Stimulated activated CD4-positive, alpha-beta T cell treated with anti-CD3 and anti-CD28 coated beads, Interleukin-2, amount 100 ng/mL, for 48 hours (primary cell): ENCODE measurements around the gene LRP4.

Experiments
- DNase-seq, 2 donors: peaks; one replicate each; pipeline ENCODE4 v3.0.0-alpha.2; 2020

The LRP4 gene

GRCh38 chr11:46894506-46894905 lies 23.8 kb downstream of the LRP4 start:
- no peak for DNase-seq

DNA sequence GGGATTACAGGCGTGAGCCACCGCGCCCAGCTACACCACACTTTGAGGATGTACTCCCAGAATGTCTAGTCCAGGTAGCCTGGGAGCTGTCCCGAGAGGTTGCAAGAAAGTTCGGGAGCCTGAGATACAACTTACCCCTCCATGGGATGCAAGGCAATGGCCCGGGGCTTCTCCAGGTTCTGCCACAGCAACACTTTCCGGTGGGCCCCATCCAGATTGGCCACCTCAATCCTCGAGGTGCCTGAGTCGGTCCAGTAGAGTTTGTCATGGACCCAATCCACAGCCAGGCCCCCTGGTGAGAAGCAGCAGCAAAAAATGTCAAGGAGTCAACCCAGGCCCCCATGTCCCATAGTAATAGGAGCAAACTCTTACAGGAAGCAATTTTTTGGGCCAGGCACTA lies 25.5 kb downstream of the LRP4 start:
- no peak for DNase-seq

DNA sequence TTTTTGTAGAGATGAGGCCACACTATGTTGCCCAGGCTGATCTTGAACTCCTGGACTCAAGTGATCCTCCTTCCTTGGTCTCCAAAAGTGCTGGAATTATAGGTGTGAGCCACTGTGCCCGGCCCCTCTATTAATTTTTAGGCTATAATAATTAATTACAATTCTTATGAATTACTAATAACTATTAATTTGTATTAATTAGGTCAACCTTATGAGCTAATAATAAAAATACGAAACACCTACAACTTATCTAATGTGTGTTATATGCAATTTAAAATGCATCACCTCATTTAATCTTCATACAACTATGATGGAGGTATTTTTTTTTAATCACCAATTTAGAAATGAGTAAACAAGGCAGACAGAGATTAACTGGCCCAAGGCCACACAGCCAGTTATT lies 26.2 kb downstream of the LRP4 start:
- no peak for DNase-seq

- no peak for DNase-seq
Observed at GRCh38 chr11:46890665-46891064, 27.7 kb downstream of the LRP4 start.

DNA sequence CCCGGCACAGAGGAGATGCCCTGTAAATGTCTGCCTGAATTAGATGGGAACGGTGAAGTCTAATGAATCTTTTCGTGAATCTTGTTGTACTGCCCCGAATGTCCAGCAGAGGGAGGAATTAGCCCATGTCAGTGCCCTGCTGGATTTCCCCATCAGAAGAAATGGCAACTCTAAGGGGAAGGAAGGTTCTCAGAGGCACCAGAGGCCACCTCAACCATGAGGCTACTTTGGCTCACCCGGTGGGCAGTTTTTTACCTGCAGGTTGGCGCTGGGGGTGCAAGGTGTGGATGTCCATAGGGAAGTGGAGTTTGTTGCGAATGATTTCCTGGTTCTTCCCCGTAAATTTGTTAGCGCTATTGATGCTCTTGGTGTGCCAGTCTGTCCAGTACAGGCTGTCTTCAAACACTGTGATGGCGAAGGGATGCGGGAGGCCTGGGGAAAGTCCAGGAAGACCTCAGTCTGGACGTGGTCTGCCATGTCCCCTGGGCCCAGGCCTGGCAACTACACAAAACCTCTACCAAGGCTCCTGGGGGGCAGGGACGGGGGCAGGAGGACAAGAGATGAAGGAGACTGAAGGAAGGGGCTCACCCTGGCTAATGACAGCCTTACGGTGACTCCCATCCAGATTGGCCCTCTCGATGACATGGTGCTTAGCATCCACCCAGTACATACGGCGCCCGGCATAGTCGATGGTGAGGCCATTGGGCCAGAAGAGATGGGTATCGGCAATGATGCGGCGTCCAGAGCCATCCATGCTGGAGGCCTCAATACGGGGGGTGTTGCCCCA lies 28.5 kb downstream of the LRP4 start:
- DNase-seq, result peak; percentile 76 to 81

DNA sequence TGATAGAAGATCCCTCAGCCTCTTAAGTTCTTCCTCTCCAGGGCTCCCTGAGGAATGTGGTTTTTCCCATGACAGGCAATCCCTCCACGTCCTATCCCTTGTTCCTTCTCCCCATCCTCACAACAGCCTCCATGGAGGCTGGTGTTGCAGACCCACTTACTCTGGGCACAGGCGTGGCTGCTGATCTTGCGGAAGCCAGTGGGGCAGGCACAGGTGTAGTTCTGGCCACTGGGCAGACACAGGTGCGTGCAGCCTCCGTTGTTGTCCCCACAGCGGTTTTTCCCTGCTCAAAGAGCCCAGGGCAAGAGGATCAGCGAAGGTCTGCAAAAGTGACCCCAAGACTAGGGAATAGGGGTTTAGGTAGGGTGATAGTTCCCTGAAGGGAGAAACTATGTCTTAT lies 29.1 kb downstream of the LRP4 start:
- DNase-seq, result no peak

DNA sequence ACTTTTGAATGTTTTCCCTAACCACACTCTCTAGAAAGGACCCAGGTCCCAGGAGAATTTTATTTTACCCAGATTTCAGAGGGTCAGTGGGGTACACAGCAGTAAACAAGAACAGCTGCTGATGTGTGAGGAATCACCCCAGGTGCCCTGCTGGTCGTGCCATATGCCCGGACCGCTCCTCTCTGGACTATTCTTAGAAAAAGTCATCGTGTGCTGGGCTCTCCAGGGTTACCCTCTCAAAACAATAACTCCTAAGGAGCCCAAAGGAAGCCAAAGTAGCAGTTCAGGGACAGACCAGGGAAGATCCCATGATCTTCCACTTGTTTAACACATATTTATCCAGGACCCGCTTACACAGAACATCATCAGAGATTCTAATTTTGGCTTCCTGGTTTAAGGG lies 29.7 kb downstream of the LRP4 start:
- no peak for DNase-seq

- DNase-seq, result no peak
Observed at GRCh38 chr11:46886211-46886610, 32.1 kb downstream of the LRP4 start.

GRCh38 chr11:46879056-46879585 lies 39.2 kb downstream of the LRP4 start:
- no peak for DNase-seq

- no peak for DNase-seq
Observed at GRCh38 chr11:46877580-46877979, 40.8 kb downstream of the LRP4 start.

GRCh38 chr11:46876471-46876870 lies 41.9 kb downstream of the LRP4 start:
- no peak for DNase-seq

DNA sequence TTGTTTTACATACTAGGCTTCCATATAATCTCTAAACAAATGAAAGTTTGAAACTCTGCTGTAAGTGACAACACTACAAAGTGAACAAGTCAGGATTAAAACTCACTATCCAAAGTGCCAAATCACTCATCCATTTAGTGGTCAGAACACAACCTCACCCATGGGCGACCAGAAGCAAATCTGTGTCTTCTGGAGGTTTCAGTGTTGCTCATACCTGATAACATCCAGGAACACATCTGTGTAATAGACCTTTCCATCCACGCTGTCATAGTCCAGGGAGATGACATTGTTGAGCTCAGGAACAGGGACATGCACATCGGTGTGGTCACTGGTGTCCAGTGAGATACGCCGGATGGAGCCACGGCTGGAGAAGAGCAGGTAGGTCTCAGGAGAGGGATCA lies 43.8 kb downstream of the LRP4 start:
- no peak for DNase-seq

DNA sequence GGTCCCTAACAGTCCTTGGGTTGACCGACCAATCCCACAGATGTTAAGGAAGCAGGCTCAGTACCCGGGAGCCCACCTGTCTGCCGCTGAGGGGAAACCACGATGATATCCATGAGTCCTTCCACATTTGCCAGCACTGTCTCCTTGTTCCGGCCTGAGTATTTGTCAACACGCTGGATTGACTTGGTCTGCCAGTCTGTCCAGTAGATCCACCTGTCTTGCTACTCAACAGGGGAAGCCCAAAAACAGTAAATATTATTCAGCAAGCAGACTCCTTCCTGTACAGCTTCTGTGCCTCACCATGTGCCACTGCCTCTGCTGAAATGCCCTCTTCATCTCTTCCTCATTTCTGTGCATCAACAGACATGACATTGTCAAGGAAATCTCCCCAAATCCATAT lies 49.4 kb downstream of the LRP4 start:
- DNase-seq, result no peak

DNA sequence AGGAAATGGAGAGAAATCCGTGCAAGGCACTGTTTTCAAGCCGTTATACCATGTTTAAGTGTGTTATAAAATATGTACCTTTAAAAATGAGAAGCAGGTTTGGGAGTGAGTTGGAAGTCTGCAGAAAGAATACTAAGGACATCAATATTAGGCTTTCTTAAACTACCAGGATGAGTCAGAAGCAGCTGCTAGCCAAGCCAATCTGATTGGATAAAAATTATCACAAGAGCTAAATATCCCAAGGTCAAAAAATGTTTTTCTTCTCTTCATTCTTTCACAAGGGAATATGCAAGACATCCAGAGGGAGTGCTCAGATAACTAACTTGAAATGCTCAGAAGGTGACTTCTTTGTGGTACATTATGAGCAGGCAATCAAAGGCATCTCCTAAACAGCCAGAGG lies 53.0 kb downstream of the LRP4 start:
- no peak for DNase-seq

DNA sequence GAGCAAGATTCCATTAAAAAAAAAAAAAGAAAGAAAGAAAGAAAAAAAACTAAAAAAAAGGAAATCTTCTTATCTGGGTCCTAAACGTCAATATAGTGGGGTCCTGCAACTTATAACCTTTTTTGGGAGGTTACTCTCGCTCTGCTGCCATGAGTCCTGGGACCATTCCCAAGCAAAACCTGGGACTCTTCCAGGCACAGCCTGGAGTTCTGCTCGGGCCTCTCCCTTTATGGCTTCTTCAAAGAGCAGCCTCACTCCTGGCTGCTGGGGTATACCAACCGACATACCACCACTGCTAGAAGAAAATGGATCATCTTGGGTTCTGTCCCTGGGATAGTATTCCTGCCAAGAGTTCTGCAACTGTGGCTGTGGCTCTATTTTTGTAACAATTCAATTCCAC lies 58.1 kb downstream of the LRP4 start:
- no peak for DNase-seq

- no peak for DNase-seq
Observed at GRCh38 chr11:46858920-46859546, 59.3 kb downstream of the LRP4 start.

DNA sequence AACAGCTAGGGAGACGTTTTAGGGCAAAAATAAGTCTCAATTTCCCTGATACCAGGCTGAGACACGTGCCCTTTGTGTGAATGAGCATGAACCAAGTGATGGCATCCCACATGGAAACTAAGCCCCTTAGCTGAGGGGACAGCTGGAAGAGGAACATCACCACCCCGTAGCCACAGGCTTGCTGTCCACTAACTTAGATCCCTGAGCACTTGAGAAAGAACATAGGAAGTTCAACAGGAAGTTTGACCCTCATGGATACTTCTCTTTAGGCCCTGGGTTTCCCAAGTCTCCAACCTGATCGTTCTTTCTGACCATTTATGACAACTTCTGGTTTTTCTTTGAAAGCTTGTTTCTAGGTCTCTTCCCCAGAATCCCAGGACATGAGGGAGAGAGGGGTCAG lies 60.7 kb downstream of the LRP4 start:
- DNase-seq, result no peak

DNA sequence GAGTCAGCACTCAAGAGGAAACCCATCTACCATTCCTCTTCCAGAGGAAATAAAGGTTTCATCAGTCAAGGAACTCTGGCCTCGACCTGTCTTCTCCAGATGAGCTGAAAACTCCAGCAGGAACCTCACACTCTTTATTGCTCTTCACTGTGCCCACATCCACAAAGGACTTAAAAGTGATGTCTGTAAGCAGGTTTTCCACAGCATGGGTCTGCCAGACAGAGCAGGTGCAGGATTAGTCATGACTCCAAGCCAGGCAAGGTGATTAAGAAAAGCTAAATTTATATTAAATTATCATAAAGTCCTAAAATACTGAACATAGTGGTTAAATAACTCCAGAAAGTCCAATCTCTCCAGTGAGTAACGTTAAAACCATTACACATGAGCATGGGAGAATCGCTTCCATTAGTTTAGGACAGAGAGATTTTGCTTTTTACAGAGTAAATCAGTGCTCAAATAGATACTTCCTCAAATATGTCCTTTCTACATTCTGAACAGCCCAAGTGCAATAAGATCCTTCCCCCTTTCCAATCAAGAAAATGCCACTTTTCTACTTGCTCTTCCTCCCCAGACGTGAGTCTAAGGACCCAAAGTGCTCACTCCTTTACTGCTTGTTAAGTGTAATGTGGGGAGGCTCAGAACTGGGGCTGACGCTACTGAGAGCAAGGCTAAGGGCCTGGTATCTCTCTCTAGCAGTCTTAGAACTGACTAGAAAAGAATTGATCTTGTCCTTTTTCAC lies 61.6 kb downstream of the LRP4 start:
- no peak for DNase-seq

GRCh38 chr11:46855863-46856262 lies 62.5 kb downstream of the LRP4 start:
- DNase-seq, result no peak

GRCh38 chr11:46855167-46855566 lies 63.2 kb downstream of the LRP4 start:
- DNase-seq, result no peak

- DNase-seq, result no peak
Observed at GRCh38 chr11:46850829-46851380, 67.4 kb downstream of the LRP4 start.

GRCh38 chr11:46849631-46850030 lies 68.7 kb downstream of the LRP4 start:
- no peak for DNase-seq

DNA sequence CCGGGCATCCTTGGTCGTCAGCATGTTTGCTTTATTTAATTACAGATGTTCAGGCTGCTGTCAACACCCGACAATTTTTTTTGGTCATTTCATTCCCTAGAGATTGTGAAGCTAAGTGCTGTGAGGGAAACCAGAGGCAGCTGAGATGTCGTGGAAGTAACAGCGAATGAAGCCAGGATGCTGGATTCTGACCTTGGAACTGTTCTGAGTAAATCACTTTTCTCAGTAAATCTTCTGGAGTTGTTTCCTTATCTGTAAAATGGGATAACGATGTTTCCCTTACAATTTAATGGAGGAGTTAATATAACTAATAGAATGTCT lies 71.9 kb downstream of the LRP4 start:
- DNase-seq, result no peak
